Choroid plexus epithelial cell (primary cell): ENCODE measurements around the gene TTC7B.
"Not testable (repeated sequence)": the region's sequence is repeated elsewhere in the genome, so short reads cannot be mapped to it uniquely, and the experiment has no call there.

ENCODE experiments used
- DNase-seq: peaks from one replicate; pipeline ENCODE4 v3.0.0-alpha.2; 2010; ENCODE audit warnings: low read depth
- H3K4me3 ChIP-seq: 2 replicates; pipeline ENCODE4 v1.5.1; 2011; ENCODE audit warnings: low read depth, mild to moderate bottlenecking, control low read depth, low read length, moderate library complexity
- CTCF ChIP-seq: conservative IDR thresholded peaks from 2 replicates; pipeline ENCODE4 v1.5.1; 2011; ENCODE audit warnings: low read depth, mild to moderate bottlenecking, control low read depth, inconsistent platforms, low read length, moderate library complexity

The TTC7B gene

GRCh38 chr14:90815822-90816662 lies at the start of gene TTC7B:
Gene TTC7B (minus strand): TSS chr14:90816430. CDS start chr14:90816295, 135 bp downstream.
- H3K4me3 ChIP-seq: peak within 1 kb of the TSS; percentile 70
- TF ChIP-seq CTCF: peak; percentile 29
- peak; percentile 49 for DNase-seq

GRCh38 chr14:90864741-90865140 lies 48.5 kb upstream of the TTC7B start:
- no peak for DNase-seq

GRCh38 chr14:90858511-90858910 lies 42.3 kb upstream of the TTC7B start:
- TF ChIP-seq CTCF: no peak
- DNase-seq: no peak

More at GRCh38 chr14:90864741-90865140, 48.5 kb upstream of the TTC7B start:
- H3K4me3 ChIP-seq: no peak overlapping the region
- TF ChIP-seq CTCF: no peak

GRCh38 chr14:90857866-90858265 lies 41.6 kb upstream of the TTC7B start:
- DNase-seq: no peak
- TF ChIP-seq CTCF: no peak
- no peak overlapping the region for H3K4me3 ChIP-seq

More at GRCh38 chr14:90858511-90858910, 42.3 kb upstream of the TTC7B start:
- H3K4me3 ChIP-seq: no peak overlapping the region

- not testable (repeated sequence) for DNase-seq, H3K4me3 ChIP-seq
These were observed 39.9 kb upstream of the TTC7B start for GRCh38 chr14:90856115-90856514.

GRCh38 chr14:90853116-90853515 lies 36.9 kb upstream of the TTC7B start:
- no peak for DNase-seq
- TF ChIP-seq CTCF: no peak
- H3K4me3 ChIP-seq: no peak overlapping the region

- DNase-seq: no peak
- TF ChIP-seq CTCF: no peak
- no peak overlapping the region for H3K4me3 ChIP-seq
These were observed 35.3 kb upstream of the TTC7B start for GRCh38 chr14:90851327-90852036.
